MM.1S (cell line): ENCODE measurements around the gene DNAJB8.

ENCODE experiments used
- CTCF ChIP-seq: fragments of 300-600 bp; sonication (generic); IDR thresholded peaks from 2 replicates; pipeline ENCODE4 v1.5.1; 2016; ENCODE audit warnings: antibody characterized with exemption, low read length, mixed read lengths
- EZH2 ChIP-seq: fragments of 300-600 bp; sonication (generic); optimal IDR thresholded peaks from 2 replicates; pipeline ENCODE3; 2017; ENCODE audit warnings: low read depth, mild to moderate bottlenecking, antibody characterized with exemption, low read length, mixed read lengths
- EZH2phosphoT487 ChIP-seq: fragments of 300-600 bp; sonication (generic); IDR thresholded peaks from 2 replicates; pipeline ENCODE4 v1.6.1; 2018; ENCODE audit warnings: antibody characterized with exemption, low read length

- TF ChIP-seq CTCF (no peak), EZH2 (no peak), EZH2phosphoT487 (no peak)
Measured at GRCh38 chr3:128488991-128489673, 22.4 kb upstream of the DNAJB8 start.
